HG03159 (cell line): ENCODE results near the gene KIFC3.
"Not testable (repeated sequence)": the region's sequence is repeated elsewhere in the genome, so short reads cannot be mapped to it uniquely, and the experiment has no call there.

Source experiments
- ATAC-seq: cut with Tn5 transposase; IDR thresholded peaks from one replicate; pipeline ENCODE4 v1.9.1; 2021; ENCODE audit warnings: mild to moderate bottlenecking, moderate library complexity; ENCODE audit not compliant: unreplicated experiment

KIFC3 gene

DNA sequence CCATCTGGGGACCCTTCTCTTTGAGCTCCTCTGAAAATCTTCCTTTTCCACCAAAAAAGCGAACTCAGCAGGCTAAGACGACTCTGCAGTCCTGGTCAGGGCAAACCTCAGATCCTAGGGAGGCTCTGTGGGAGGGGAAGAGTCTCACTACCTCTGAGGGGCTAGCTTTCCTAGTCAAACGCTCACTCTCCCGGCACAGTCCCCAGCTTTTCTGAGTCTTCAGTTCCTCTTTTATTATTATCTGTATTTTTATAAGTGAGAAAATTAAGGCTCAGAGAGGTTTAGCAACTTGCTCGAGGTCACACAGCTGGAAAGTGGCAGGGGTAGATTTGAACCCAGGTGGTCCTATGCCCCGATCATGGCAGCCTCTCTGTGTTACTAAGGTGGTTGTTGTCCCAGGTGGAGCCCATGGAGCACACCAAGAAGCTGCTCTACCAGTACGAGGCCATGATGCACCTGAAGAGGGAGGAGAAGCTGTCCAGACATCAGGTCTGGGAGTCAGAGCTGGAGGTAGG is 75.8 kb downstream of the KIFC3 start:
- ATAC-seq, result no peak

DNA sequence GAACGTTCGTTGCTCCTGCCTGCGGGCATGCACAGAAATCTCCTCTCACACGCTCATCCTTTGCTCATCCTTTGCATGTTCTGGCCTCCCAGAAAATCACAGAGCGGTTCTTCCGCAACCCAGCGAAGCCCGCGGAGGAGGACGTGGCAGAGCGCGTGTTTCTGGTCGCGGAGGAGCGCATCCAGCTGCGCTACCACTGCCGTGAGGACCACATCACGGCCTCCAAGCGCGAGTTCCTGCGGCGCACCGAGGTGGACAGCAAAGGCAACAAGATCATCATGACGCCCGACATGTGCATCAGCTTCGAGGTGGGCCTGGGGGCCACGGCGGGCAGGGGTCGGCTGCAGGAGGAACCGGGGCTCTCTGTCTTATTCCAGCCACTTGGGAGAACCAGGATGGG is 76.3 kb downstream of the KIFC3 start:
- ATAC-seq, result no peak

DNA sequence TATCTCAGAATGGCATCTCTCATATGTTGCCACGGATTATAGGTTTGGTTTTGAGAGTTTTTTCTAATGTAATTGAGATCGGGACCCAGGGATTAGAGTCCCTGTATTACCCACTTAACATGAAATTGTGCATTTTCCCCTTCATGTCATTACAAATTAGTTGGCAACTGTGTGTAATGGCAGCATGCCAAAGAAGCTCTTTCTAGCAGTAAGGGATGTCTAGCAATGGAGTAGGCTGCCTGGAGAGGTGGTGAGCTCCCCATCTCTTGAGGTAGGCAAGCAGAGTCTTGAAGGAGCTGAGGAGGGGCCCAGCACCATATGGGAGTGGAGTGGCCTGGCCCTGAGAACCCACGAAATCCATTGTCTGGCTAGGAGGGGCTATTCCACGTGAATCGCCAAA is 76.7 kb downstream of the KIFC3 start:
- no peak for ATAC-seq

DNA sequence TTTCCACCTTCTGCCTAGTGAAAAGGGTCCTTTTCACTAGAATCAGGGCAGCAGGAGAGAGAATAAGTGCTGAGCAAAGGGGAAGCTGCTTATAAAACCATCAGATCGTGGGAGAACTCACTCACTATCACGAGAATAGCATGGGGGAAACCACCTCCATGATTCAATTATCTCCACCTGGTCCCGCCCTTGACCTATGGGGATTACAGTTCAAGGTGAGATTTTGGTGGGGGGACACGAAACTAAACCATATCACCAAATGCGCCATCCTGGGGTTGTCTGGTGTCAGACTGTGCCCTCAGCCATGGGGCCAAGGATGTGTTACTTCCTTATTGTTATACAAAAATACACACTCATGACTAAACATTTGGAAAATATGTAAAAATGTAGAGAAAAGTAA is 77.1 kb downstream of the KIFC3 start:
- no peak for ATAC-seq

GRCh38 chr16:57724531-57724930 is 77.8 kb downstream of the KIFC3 start:
- ATAC-seq, result no peak

DNA sequence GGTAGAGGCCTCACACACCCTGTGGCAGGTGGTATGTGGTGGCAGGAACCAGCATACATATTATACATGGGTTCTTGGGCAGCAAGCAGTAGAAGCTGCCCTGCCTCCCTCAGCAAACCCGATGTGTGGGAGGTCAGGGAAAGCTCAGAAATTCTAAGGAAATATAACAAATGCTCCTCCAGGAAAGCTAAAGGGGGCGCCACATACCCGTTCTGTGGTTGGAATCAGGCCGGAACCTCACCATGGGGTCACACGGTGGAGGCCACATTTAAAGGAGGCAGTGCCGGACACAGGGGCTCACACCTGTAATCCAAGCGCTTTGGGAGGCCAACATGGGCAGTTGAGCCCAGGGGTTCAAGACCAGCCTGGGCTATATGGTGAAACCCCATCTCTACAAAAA is 79.1 kb downstream of the KIFC3 start:
- ATAC-seq, result no peak

DNA sequence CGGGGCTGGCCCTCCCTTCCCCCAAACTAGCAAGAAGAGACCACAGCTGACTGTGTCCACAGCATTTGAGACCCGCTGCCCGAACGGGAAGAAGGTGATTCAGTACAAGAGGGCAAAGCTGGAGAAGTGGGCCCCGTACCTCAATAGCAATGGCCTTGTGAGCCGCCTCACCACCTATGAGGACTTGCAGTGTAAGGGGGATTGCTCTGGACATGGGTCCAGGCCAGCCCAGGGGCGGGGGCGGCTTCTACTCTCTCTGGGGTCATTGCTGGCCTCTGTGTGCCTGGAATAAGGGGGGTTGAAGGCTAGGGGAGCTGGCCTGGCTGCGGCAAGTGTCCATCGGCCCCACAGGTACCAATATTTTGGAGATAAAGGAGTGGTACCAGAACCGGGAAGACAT is 79.6 kb downstream of the KIFC3 start:
- ATAC-seq, result no peak

GRCh38 chr16:57722210-57722499 is 80.1 kb downstream of the KIFC3 start:
- no peak for ATAC-seq

- no peak for ATAC-seq
Measured at GRCh38 chr16:57721356-57722209, 80.7 kb downstream of the KIFC3 start.

DNA sequence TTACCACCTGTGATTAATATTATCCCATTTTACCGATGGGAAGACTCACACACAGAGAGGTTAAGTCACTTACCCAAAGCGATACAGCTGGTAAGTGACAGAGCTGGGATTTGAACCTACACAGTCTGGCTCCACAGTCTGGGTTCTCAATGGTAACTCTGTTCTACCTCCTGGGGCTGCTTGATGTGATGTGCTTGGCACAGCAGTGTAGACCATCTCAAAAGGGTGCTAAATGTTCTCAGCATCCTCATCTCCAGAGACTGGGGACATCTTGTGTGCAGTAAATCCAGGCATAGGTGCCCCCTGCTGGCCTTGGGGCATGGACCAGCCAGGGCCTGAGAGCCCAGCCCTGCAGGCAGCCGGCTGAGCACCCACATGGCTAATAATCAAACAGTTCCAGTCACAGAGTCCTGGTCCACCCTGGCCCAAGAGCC is 82.1 kb downstream of the KIFC3 start:
- no peak for ATAC-seq

GRCh38 chr16:57714047-57714446 is 88.2 kb downstream of the KIFC3 start:
- ATAC-seq, result no peak

DNA sequence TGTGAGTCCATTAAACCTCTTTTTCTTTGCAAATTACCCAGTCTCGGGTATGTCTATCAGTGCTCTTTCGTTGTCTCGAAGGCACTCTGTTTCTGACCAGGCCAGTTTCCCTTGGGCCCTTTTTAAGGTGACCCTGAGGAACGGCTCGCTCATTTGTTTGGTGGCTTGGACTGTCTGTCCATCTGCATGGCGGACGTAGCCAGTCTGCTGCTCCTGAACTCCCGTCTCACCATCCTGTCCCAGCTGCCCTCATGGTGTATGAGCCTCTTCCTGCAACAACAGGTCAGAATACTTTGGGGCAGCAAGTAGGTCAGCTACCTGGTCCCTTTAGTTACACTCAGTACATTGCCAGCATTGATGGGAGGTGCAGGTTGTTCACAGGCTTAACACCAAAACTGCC is 88.7 kb downstream of the KIFC3 start:
- ATAC-seq, result no peak

- not testable (repeated sequence) for ATAC-seq
Measured at GRCh38 chr16:57712569-57712968, 89.7 kb downstream of the KIFC3 start.

GRCh38 chr16:57711993-57712392 is 90.3 kb downstream of the KIFC3 start:
- ATAC-seq, result no peak

- no peak for ATAC-seq
Measured at GRCh38 chr16:57711346-57711745, 90.9 kb downstream of the KIFC3 start.

DNA sequence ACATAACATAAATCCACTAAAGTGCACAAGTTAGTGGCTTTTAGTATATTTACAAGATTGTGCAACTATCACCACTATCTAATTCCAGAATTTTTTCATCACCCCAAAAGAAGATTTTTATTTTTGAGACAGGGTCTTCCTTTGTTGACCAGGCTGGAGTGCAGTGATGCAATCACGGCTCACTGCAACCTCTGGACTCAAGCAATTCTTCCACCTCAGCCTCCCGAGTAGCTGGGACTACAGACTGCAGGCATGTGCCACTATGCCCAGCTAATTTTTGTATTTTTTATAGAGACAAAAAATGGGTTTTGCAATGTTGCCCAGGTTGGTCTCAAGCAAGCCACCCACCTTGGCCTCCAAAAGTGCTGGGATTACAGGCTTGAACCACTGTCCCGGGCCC is 92.6 kb downstream of the KIFC3 start:
- ATAC-seq, result no peak
